GM12874 (cell line): ENCODE data around the gene FGFR3.
A peak's percentile ranks its signal among the peaks of the same experiment; 100 is the strongest.

Experiments used
- CTCF ChIP-seq: IDR thresholded peaks from 2 replicates; pipeline ENCODE4 v1.5.1; 2011; ENCODE audit warnings: low read depth, mild to moderate bottlenecking, control low read depth, low read length, moderate library complexity; ENCODE audit not compliant: insufficient read depth

The FGFR3 gene

GRCh38 chr4:1792832-1793495, at the start of gene FGFR3:
FGFR3 (plus strand) TSS chr4:1793293; CDS start chr4:1793935, 642 bp downstream.
- no peak for TF ChIP-seq CTCF

GRCh38 chr4:1743551-1743950, 49.5 kb upstream of the FGFR3 start:
- TF ChIP-seq CTCF: no peak

GRCh38 chr4:1743975-1744374, 49.1 kb upstream of the FGFR3 start:
- TF ChIP-seq CTCF: no peak

- no peak for TF ChIP-seq CTCF
Observed at GRCh38 chr4:1744552-1744951, 48.5 kb upstream of the FGFR3 start.

GRCh38 chr4:1745165-1745564, 47.9 kb upstream of the FGFR3 start:
- TF ChIP-seq CTCF: no peak

- TF ChIP-seq CTCF: no peak
Observed at GRCh38 chr4:1745697-1746096, 47.4 kb upstream of the FGFR3 start.

- peak; percentile 91 for TF ChIP-seq CTCF
Observed at GRCh38 chr4:1746265-1746691, 46.8 kb upstream of the FGFR3 start.
